ENCODE measurements around the gene MXD4.

The MXD4 gene

DNA sequence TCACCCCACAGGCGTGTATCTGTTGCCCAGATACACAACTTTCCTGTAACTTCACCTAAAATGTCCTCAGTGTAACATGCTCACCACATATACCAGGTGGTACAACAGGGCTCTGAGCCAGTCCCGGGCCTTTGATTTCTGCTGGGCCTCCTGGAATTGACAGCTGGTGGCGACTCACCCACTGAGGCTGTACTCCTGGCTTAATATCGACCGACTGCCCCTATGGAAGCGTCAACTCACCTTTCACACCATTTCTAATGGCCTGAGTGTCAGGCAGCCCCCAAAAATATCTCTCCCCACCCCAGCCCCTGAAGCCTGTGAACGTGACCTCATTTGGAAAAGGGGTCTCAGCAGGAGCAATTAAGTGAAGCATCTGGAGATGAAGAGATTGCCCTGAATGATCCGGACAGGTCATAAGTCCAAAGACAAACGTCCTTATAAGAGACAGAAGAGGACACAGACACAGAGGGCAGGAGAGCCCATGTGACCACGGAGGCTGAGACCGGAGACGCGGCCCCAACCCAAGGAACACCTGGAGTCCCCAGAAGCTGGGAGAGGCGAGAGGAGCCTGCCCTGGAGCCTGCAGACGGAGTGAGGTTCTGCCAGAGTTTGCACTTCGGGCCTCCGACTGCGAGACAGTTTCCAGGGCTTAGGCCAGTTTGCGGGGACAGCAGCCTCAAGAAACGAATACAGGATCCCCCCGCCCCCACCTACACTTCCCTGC lies 12.6 kb upstream of the MXD4 start:
- DNase-seq = no peak

DNA sequence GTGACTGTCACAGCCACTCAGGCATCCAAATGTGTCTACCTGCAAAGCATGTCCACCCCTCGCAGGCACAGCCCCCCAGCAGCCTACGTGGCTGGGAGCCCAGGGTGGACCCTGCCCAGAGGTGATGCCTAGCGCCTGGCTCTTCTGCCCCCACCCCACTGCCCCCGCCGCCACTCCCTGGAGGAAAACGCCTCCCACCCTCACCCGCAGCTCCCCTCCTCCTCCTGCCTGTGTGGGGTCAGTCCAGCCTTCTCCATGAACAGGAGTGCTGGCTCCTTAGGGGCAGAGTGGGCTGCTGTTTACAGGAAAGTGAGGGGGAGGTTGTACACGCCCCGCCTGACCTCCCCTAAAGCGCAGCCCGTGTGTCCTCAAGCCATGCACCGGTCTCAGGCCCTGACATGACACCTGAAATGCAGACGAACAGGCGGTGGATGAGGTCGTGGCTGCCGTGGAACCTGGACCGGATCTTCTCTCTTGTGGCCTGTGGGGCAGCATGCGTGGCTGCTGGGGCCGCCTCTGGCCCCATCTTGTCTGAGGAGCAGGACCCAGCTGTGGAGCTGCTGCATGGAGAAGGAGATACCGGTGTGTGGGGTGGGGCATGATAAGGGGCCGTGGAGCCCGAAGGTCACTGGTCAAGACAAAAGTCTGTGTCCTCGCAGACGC lies 11.9 kb upstream of the MXD4 start:
- DNase-seq = no peak

DNA sequence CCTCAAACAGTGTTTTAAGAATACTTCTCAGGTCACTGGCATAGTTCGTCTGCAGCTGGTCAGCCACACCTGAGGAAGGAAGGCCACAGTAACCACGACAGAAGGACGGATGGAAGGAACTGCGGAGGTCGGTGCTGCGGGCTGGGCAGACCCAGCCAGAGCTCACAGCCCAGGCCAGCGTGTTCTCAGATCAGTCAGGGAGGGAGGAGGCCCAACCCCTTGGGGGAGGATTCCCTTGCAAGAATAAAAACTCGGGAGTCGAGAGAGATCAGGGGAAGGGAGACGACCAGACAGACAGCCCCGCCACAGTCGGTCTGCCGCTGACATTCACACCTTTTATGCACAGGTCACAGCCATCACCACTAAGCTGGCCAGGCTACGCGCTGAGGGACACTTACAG lies 11.3 kb upstream of the MXD4 start:
- DNase-seq = no peak

DNA sequence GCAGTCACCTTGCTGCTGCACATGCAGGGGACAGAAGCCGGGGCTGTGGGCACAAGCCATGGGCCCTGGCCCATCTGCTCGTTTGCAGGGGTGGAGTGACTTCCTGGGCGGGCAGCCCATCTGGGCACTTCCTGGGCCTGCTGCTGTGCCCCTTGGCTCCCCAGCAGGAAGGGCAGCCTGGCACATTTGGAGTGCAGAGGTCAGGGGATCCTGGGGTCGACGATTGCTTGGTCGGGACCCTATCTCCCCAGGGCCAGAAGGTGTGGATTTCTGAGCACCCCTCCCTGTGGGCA lies 10.9 kb upstream of the MXD4 start:
- DNase-seq = no peak

DNA sequence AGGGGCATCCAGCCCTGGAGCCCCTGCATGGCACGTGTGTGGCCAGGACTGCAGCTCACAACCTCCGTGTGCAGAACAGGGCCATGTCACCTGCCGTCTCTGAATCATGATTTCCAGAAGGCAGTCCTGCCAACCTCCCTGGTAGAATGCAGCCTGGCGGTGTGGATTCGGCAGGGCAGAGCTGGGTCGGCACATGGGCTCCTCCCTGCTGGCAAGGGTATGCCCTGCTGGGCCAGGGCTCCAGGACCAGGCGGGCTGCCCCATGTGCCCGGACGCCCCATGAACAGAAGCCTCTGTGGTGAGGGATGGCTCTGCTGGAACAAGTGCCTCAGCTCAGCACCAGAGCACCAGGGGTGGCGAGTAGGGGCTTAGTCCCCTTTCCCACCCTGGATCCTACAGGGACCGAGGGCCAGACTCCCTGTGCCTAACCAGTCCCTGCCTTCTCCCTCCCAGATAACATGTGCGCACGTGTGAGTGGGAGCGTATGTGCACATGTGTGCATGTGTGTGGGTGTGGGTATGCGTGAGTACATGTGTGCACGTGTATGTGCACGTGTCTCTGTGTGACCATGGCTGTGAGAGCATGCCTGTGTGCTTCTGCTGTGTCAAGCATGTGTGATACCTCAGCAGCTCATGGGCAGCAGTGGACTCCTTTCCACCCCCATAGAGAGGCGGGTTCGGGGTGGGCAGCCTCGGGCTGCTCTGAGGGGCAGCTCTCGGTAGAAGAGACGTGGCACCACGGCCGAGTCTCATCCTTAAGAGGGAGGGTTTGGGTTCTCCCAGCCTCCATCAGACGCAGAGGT lies 10.3 kb upstream of the MXD4 start:
- DNase-seq = no peak

DNA sequence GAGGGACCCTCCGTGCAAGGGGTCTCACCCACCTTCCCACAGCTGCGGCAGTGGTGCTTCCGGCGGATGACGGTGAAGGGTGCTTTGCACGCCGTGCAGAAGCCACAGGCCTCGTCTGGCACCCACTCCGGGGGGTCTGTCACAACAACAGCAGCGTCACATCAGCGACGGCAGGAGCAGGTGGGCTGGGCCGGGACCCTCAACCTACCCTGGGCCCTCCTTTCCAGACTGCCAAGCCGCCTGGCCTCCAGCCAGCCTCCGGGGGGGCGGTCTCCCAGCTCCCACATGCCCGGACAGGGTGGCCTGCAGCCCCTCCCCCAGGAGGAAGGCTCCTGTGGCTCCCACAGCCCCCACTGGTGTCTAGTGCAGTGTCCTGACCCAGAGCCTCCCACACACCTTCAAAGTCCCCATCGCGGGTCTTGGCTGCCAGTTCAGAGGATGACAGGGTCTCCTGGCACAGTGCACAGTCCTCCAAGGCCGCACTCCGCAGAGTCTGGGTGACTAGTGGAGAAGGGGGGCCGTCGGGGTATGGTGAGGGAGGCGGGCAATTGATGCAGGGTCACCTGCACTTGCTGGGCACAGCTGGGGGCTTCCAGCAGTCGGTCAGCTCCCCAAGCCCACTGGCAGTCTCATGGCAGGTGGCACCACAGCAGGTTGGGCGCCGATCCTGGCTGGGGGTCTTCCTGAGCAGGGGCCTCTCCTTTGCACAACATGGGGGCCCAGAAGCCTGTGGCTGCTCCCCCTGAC lies 9.5 kb upstream of the MXD4 start:
- no peak for DNase-seq

DNA sequence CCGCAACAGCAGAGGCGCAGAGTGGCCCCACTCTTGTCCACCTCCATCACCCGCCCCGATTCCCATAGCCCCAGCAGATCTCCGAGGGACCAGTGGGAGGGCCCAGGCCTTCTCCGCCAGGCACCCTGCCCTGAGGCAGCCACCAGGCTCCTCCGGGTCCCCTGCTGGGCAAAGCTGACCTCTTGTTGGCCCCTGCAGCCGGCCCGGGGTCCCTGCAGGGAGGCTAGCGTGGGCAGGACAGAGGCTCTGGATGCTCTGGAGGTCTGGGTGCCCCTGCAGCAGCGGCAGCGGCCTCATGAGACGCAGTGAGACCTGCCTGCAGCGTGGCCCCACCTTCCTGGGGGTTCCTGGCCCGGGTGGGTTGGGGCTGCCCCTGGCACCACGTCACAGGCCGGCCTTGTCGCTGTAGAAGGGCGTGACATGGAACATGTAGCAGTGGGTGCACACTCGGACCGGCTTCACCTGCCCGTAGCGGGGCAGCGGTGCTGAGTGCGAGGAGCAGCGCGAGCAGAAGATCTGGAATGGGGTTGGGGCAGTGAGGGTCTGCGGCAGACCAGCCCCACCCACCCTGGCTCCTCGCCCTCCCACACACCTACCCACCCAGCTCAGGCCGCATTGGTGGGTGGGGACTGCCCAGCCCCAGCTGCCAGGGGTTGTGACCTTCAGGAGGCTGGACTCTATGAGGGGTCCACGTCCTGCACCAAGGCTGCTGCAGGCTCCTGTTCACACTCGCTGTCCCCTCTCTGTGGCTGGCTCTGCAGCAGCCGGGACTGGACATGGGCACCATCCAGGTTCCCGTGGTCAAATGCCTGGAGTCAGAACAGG lies 8.6 kb upstream of the MXD4 start:
- no peak for DNase-seq

DNA sequence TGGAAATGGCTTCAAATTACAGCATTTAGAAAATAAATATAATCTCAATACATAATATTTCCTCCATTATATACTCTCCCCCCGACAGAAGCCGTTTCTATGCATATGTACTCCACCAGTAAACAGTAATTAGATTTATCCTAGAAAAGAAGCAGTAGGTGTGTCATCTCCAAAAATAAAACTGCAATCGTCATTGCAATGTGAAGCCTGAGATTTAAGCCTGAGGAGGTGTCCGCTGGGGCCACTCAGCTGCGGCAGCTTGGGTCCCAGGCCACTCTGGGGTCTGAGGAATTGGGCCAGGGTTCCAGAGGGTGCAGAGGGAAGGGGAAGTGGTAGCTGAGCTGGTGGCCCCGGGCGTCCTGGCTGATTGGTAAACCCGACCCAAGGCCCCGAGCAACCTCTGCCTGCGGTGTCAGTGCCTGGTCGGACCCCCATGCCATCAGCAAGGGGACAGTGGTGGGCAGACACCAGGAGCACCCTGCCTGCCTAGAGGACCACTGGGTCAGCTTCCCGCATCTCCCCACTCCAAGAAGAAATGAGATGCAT lies 7.8 kb upstream of the MXD4 start:
- no peak for DNase-seq

DNA sequence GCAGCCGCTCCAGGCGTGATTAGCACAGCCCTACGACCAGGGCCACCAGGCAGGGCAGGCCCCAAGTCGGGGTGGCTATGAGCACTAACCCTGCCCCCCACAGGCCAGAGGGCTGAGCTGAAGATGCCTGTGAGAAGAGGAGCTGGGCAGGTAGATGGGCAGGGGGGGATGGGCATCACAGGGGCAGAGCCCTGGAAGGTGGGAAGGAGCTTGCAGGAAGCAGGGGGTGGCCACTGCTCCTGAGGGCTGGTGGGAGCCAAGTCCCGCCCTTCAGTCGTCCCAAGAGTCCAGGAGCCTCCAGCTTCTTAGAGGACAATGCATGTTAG lies 7.3 kb upstream of the MXD4 start:
- DNase-seq = no peak

DNA sequence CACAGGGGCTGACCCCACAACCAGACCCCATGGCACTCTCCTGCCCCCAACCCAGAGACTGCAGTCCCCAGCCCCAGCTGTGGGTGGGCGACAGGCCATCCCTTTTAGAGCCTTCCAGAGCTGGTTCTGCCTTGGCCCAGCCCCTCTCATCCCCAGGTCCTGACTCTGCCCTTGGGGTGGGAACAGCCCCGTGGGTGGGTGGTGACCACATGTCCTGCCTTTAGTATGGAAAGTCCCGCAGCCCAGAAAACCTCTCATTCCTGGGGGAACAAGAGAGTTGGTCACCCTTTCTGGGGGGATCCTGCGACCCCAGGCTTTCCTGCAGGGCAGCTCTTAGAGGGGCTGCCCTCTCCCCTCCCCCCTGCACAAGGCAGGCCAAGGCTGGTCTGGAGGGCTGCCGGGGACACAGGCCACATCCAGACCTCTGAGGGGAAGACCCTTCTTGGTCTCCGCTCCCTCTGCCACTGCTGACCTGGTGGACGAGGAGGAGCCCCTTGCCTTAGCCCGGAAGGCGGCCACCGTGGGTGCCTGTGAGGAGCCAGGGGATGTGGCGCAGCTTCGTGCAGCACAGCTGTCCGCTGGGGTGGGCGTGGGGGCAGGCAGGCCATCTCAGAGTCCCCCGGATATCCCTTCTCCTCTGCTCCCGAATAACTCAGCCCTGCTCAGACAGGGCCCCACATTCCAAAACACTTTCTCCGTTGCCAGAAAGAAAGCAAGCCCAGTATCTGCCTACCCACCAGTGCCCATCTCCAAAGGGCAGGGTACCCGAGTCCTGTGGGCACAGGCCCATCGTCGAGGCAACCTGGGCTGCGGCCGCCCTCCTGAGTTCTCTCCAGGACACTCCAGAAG lies 6.7 kb upstream of the MXD4 start:
- DNase-seq = no peak

DNA sequence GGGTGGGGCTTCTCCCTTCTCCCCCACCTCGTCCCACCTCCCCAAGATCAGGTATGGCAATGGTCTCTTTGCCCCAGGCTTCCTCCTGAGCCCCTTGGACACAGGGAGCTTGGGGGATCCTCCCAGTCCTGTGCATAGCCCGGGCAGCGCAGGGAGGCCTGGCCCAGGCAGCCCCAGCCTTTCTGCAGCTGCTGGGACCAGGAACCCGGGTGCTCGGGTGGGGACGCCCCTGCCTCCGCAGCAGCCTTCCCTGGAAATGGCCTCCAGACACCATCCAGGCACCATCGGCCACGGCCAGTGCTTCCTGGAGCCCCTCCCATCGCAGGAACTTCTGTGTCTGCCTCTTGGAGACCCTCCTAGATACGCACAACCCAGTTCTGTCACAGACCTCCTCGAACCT lies 5.9 kb upstream of the MXD4 start:
- no peak for DNase-seq

DNA sequence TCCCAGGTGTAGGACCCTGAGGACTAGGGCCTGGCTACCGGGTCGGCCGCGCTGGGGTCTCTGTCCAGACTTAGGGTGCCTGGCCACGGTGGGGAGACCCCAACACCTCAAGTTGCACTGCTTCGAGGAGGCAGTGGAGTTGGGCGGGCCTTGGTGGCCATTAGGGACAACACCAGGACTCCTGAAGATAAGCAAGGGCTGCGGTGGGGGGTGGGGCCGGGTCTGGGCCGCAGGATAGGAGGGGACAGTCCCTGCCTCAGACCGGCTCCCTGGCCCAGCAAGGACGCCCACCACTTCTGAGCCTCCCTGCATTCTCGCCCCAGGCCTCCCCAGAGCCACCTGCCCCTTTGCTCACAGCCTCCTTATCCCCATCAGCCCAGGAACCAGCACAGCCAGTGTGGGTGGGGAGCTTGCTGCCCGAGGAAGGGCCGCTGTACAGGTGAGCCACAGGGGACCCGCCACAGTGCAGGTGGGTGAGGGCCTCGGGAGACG lies 5.5 kb upstream of the MXD4 start:
- no peak for DNase-seq

DNA sequence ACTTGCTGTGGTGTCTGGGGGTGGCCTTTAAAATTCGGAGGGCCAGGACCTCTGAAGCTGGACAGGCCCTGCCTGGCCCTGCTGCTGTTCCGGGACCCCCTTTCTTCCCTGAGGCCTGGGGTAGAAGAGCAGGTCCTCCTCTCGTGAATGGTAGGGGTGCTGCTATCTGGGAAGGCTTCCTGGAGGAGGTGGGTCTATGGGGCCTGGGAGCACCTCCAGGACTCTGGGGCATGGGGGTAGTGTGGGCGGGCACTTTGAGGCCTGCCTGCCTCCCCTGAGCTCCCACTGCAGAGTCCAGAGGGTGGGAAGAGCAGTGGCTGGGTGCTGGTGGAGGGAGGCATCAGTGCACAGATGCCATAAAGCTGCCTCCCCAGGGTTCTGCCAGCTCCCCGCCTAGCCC lies 4.9 kb upstream of the MXD4 start:
- no peak for DNase-seq

DNA sequence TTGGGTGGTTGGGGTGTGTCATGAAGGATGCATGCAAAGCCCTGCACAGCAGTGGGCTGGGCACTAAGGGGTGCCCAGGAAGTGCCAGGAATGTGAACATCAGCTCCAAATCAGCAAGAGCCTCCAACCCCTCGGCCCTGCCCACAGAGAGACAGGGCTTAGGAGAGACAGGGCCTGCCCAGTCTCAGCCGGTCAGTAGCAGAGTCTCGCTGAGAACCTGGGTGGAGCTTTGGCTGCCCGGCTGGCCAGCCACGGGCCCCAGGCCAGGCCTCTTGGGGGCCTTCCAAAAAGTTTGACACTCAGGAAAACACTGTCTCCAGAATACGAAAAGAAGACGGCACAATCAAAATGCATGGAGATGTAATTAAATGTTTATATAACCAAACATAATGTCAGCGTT lies 4.3 kb upstream of the MXD4 start:
- DNase-seq = no peak

DNA sequence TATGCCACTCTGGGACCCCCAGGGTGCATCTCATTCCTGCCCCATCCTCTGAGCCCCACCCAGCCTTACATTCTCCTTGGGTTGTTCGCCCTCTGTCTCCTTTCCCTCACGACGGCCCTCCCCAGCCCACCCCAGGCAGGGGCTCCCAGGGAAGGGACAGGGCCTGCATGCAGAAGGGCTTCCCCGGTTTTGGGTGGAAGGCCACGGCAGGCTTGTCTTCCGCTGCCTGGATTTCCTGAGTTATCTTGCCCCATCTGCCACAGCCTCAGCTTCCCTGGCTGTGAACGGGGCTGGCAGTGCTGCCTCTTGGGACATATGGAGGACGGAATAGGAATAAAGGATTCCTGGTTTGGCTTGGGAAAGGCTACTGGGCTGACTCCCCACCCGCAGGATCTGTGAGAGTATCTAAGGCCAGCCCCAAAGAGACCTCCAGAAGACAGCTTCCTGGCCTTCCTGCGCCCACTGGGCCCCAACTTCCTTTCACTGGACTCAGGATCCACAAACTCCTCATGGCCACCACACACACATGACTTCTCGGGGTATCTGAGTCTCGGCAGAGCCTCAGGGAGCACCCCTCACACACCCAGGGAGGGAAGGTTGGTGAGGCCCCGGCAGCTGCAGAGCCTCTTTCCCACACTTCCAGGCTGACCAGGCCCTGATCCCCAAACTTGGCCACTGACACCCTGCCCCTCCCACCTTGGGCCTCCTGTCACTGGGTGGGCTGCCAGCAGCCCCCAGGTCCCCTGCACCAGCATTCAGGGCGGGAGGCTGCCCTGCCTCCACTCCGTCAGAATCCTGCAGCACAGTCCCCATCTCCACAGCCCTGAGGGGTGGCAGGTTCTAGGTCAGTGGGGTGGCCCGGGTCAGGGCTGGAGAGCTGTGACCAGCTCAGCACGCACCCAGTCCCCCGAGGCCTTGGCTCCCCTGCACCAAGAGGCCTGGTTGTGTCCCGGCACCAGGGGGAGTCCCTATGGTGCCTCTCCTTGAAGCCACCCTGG lies 3.5 kb upstream of the MXD4 start:
- no peak for DNase-seq

DNA sequence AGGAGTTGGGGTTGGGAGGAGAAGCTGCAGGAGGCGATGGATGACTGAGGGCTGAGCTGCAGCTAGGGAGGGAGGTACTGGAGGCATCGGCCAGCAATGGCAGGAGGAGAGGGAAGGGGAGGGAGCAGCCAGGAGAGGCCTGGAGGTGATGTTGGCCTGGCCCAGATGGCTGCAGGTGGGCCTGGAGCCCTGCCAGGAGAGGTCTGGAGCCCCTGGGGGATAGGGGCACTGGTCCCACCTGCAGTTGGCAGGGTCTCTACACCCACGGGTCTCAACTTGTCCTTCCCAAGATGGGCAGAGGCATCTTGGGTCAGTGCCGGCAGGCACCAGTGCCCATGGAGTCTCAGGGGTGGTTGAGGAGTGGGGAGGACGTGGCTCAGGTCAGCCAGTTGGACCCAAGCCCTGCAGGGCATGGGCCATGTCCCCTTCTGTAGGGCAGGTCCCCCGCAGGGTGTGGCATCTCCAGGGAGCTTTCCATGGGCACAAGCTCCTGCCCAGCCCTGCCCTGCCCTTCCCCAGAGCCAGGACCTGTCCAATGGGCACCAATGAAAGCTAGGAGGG lies 2.7 kb upstream of the MXD4 start:
- no peak for DNase-seq

DNA sequence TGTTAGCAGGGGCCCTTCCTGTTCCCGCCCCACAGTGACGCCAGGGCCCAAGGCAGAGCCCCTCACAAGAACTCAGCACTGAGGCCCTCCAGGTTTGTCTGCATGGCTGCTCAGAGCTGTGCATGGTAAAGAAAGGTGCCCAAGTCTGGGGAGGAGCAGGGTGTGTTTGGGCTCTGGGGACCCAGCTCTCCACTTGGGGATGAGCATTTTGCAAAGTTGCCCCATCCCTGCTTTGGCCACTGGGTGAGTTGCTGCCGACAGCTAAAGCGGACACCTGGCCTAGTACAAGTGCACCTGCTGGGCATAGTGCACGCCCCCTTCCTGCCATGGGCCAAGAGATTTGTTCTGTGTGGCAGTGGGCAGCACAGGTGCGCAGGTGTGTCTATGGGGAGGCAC lies 2.0 kb upstream of the MXD4 start:
- DNase-seq = no peak

DNA sequence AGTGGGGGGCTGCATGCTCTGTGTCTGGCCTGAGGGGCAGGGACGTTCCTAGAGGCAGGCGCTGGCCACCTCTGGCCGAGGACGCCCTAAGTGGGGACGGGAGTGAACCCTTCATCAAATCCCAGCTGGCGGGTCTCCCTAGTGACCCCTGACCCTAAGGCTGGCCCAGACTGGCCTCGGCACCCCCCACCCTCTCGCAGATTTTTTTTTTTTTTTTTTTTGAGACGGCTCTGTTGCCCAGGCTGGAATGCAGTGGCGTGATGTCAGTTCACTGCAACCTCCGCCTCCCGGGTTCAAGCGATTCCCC lies 988 bp upstream of the MXD4 start:
- no peak for DNase-seq

DNA sequence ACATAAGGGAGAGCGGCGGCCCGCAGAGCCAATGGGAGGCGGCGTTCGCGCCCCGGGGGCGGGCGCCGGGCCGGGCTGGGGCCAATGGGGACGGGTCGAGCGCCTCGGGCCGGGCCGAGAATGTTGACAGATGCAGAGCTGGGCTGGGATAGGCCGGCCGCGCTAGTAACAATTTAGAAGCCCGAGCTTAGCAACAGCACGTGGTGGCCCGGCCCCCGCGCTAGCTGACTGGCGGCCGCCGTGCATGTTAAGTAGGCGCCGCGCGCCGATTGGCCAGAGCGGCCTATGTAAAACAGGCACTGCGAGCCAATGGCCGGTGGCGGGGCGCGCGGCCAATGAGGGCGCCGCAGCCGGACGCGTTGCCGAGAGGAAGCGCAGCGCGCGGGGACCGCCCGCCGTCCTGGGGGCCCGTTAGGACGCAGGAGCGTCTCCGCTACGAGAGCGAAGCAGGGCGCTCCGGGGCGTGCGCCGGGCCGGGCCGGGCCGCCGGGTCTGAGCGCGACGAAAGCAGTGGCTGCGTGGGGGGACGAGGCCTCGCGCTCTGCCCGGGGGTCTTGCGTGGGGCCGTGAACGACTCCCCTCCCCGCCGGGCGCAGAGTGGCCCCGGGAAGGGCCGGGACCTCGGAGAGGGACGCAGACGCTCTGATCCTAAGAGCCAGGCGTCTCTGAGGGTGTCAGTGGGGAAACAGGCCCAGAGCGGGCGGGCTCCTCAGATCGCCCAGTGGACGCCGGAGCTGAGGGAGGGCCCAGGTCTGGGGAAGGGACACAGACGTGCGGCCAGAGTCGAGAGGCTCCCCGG lies 435 bp upstream of the MXD4 start:
- peak; percentile 92 for DNase-seq
